Endothelial cell of umbilical vein (primary cell): ENCODE data around the gene CCDC7.

Experiments
- JUN ChIP-seq: IDR thresholded peaks from 2 replicates; pipeline ENCODE4 v1.6.1; 2011; ENCODE audit warnings: borderline replicate concordance, low read depth; ENCODE audit not compliant: insufficient read length, insufficient read depth
- POLR2A ChIP-seq: IDR thresholded peaks from 2 replicates; pipeline ENCODE4 v1.6.1; 2012; ENCODE audit warnings: low read depth, mild to moderate bottlenecking, control low read depth, low read length
- POLR2AphosphoS5 ChIP-seq: IDR thresholded peaks from 2 replicates; pipeline ENCODE4 v1.6.1; 2012; ENCODE audit warnings: low read depth, mild to moderate bottlenecking, control low read depth, low read length, moderate library complexity; ENCODE audit not compliant: insufficient read depth

DNA sequence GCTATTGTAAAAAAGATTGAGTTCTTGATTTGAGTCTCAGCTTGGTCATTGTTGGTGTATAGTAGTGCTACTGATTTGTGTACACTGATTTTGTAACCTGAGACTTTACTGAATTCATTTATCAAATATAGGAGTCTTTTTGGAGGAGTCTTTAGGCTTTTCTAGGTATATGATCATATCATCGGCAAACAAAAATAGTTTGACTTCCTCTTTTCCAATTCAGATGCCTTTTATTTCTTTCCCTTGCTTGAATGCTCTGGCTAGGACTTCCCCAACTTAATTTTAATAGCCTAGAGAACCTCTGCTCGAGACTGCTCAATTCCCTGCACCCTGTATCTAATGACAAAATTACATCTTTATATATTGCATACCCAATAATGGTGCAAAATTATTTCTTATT is 154.4 kb downstream of the CCDC7 start:
- no peak for TF ChIP-seq POLR2A
- no peak for TF ChIP-seq POLR2AphosphoS5
- no peak for TF ChIP-seq JUN
